CD4-positive, CD25-positive, alpha-beta regulatory T cell (primary cell): Measurements from ENCODE around the gene CHKA. TPM values are rescaled to one million over a fixed set of nuclear protein-coding genes. Genes with fewer than 3 reads are reported as not detected.
A peak's percentile ranks its signal among the peaks of the same experiment; 100 is the strongest.

Source experiments
- ATAC-seq, 2 donors: fragments of 150-1000 bp; cut with Tn5 transposase; one replicate each; pipeline ENCODE4 v1.10.0; 2021; ENCODE audit warnings: low read depth in 2 of 2, moderate number of reproducible peaks in 2 of 2, moderate library complexity in 1 of 2
- DNase-seq, 3 donors: peaks; one replicate each; pipeline versions ENCODE4 v3.0.0 to v3.0.0-alpha.2; 2012 to 2022; ENCODE audit warnings: mixed read lengths in 1 of 3
- H3K27ac ChIP-seq: one replicate; pipeline ENCODE4 v1.7.0; 2013; ENCODE audit warnings: mild to moderate bottlenecking, low read length; ENCODE audit not compliant: insufficient read depth, poor library complexity, severe bottlenecking
- H3K27me3 ChIP-seq: one replicate; pipeline ENCODE4 v1.7.0; 2013; ENCODE audit warnings: low read length; ENCODE audit not compliant: control insufficient read depth, insufficient read depth
- H3K36me3 ChIP-seq: one replicate; pipeline ENCODE4 v1.7.0; 2013; ENCODE audit warnings: mild to moderate bottlenecking, low read length, moderate library complexity; ENCODE audit not compliant: control insufficient read depth, insufficient read depth
- H3K4me1 ChIP-seq: 2 replicates; pipeline ENCODE4 v1.7.0; 2013; ENCODE audit warnings: mild to moderate bottlenecking, low read length; ENCODE audit not compliant: insufficient read depth, control insufficient read depth, poor library complexity, severe bottlenecking
- H3K4me3 ChIP-seq: one replicate; pipeline ENCODE4 v1.7.0; 2013; ENCODE audit warnings: low read depth, mild to moderate bottlenecking, low read length, moderate library complexity
- H3K9me3 ChIP-seq, 2 experiments: 1 replicate in 1 of 2; 2 replicates in 1 of 2; pipeline ENCODE4 v1.7.0; 2013; ENCODE audit warnings: low read length in 2 of 2, mild to moderate bottlenecking in 1 of 2, moderate library complexity in 1 of 2; ENCODE audit not compliant: control insufficient read depth in 2 of 2
- H3K27ac Mint-ChIP-seq, 3 donors: one replicate each; pipeline ENCODE4 v1.8.0; 2020 to 2022; ENCODE audit warnings: mild to moderate bottlenecking in 3 of 3, mixed read lengths in 3 of 3, moderate library complexity in 2 of 3
- H3K27me3 Mint-ChIP-seq: one replicate; pipeline ENCODE4 v1.8.0; 2022; ENCODE audit warnings: mild to moderate bottlenecking, mixed read lengths
- H3K36me3 Mint-ChIP-seq: one replicate; pipeline ENCODE4 v1.8.0; 2020; ENCODE audit warnings: mixed read lengths
- H3K4me1 Mint-ChIP-seq, 4 donors: one replicate each; pipeline ENCODE4 v1.8.0; 2020 to 2022; ENCODE audit warnings: mixed read lengths in 4 of 4, mild to moderate bottlenecking in 1 of 4
- H3K4me3 Mint-ChIP-seq, 4 donors: one replicate each; pipeline ENCODE4 v1.8.0; 2020 to 2022; ENCODE audit warnings: mild to moderate bottlenecking in 4 of 4, mixed read lengths in 4 of 4, moderate library complexity in 3 of 4
- H3K9me3 Mint-ChIP-seq, 7 donors: one replicate each; pipeline ENCODE4 v1.8.0; 2020 to 2022; ENCODE audit warnings: mixed read lengths in 7 of 7, mild to moderate bottlenecking in 3 of 7, moderate library complexity in 2 of 7
- polyA plus RNA-seq, 4 donors: library from polyadenylated mRNA; unstranded; fragments of 300-500 nt; fragmentation: Illumina TruSeq; gene quantifications; one replicate each; pipeline ENCODE4 v1.2.3, GENCODE V29; 2021
- total RNA-seq: library from RNA; stranded (reverse); gene quantifications from one replicate; pipeline ENCODE4 v1.2.3, GENCODE V29; 2022

Gene CHKA
- total and polyA plus RNA-seq, 5 donors from 2014 or later: 0.76 to 8.1 (median 1.2) TPM

GRCh38 chr11:68130121-68130520 is 8.9 kb upstream of the CHKA start:
- H3K9me3 Mint-ChIP-seq: peaks cover 0 to 11% (median 2%) of the 10 kb centered on the region in 7 donors
- no peaks in the 10 kb centered on the region for H3K9me3 ChIP-seq
- DNase-seq (no peak), ATAC-seq (no peak)
- peaks cover 8% of the 10 kb centered on the region for H3K27me3 ChIP-seq
- H3K27me3 Mint-ChIP-seq: peaks cover 32% of the 10 kb centered on the region
- H3K27ac Mint-ChIP-seq: no peak overlapping the region
- H3K4me1 Mint-ChIP-seq: peaks cover 0 to 11% (median 2%) of the 10 kb centered on the region in 4 donors
- H3K4me1 ChIP-seq: no peaks in the 10 kb centered on the region
- no peaks in the 10 kb centered on the region for H3K36me3 ChIP-seq
- H3K4me3 ChIP-seq: no peak overlapping the region
- no peak overlapping the region for H3K27ac ChIP-seq
- no peak overlapping the region for H3K4me3 Mint-ChIP-seq
- H3K36me3 Mint-ChIP-seq: no peaks in the 10 kb centered on the region

- H3K27me3 ChIP-seq: peaks cover 8% of the 10 kb centered on the region
- Mint-ChIP-seq H3K27ac (no peak overlapping the region), H3K36me3 (no peaks in the 10 kb centered on the region), H3K4me1 (peaks cover 0 to 10% (median under 1%) of the 10 kb centered on the region in 4 donors), H3K4me3 (no peak overlapping the region), H3K9me3 (peaks cover 0 to 10% (median 2%) of the 10 kb centered on the region in 7 donors), H3K27me3 (peaks cover 32% of the 10 kb centered on the region)
- no peak for ATAC-seq
- DNase-seq: no peak
- no peak overlapping the region for H3K27ac ChIP-seq
- H3K4me1 ChIP-seq: no peaks in the 10 kb centered on the region
- no peak overlapping the region for H3K4me3 ChIP-seq
- H3K9me3 ChIP-seq: no peaks in the 10 kb centered on the region
- no peaks in the 10 kb centered on the region for H3K36me3 ChIP-seq
These were observed 7.6 kb upstream of the CHKA start for GRCh38 chr11:68128682-68129327.

- Histone ChIP-seq H3K9me3 (no peaks in the 10 kb centered on the region), H3K4me3 (no peak overlapping the region), H3K27me3 (peaks cover 8% of the 10 kb centered on the region), H3K4me1 (no peaks in the 10 kb centered on the region), H3K27ac (no peak overlapping the region), H3K36me3 (no peaks in the 10 kb centered on the region)
- peaks cover 32% of the 10 kb centered on the region for H3K27me3 Mint-ChIP-seq
- ATAC-seq (no peak), DNase-seq (no peak)
- no peak overlapping the region for H3K4me3 Mint-ChIP-seq
- no peak overlapping the region for H3K27ac Mint-ChIP-seq
- peaks cover 0 to 9% (median under 1%) of the 10 kb centered on the region in 4 donors for H3K4me1 Mint-ChIP-seq
- H3K9me3 Mint-ChIP-seq: peaks cover 0 to 8% (median 2%) of the 10 kb centered on the region in 7 donors
- no peaks in the 10 kb centered on the region for H3K36me3 Mint-ChIP-seq
These were observed 6.8 kb upstream of the CHKA start for GRCh38 chr11:68127714-68128681.

GRCh38 chr11:68125164-68125563 is 4.0 kb upstream of the CHKA start:
- Histone ChIP-seq H3K4me1 (peaks cover 8% of the 10 kb centered on the region), H3K36me3 (no peaks in the 10 kb centered on the region), H3K4me3 (no peak overlapping the region), H3K27me3 (peaks cover 8% of the 10 kb centered on the region), H3K27ac (no peak overlapping the region), H3K9me3 (no peaks in the 10 kb centered on the region)
- Mint-ChIP-seq H3K27ac (no peak overlapping the region), H3K36me3 (no peaks in the 10 kb centered on the region), H3K9me3 (peaks cover 0 to 1% (median 0%) of the 10 kb centered on the region in 7 donors), H3K4me3 (no peak overlapping the region), H3K4me1 (peaks cover 3 to 12% (median 5%) of the 10 kb centered on the region in 4 donors), H3K27me3 (peaks cover 30% of the 10 kb centered on the region)
- no peak for DNase-seq
- ATAC-seq: no peak

GRCh38 chr11:68122936-68123539 is 1.9 kb upstream of the CHKA start:
- peaks cover 2 to 16% (median 7%) of the 10 kb centered on the region in 4 donors for H3K4me1 Mint-ChIP-seq
- ATAC-seq (no peak), DNase-seq (no peak)
- Histone ChIP-seq H3K27me3 (no peaks in the 10 kb centered on the region), H3K9me3 (no peaks in the 10 kb centered on the region), H3K36me3 (no peaks in the 10 kb centered on the region), H3K27ac (no peak overlapping the region), H3K4me1 (peaks cover 8% of the 10 kb centered on the region), H3K4me3 (no peak overlapping the region)
- H3K27ac Mint-ChIP-seq: peak overlapping the region in 1 of 3 donors; percentile 75
- H3K27me3 Mint-ChIP-seq: peaks cover 18% of the 10 kb centered on the region
- H3K36me3 Mint-ChIP-seq: no peaks in the 10 kb centered on the region
- peak overlapping the region; percentile 30 to 78 (median 54) for H3K4me3 Mint-ChIP-seq
- peaks cover 0 to 2% (median 0%) of the 10 kb centered on the region in 7 donors for H3K9me3 Mint-ChIP-seq

GRCh38 chr11:68120273-68121066 is 718 bp downstream of the CHKA start:
- Mint-ChIP-seq H3K4me3 (peak overlapping the region; percentile 78 to 93 (median 87)), H3K27ac (peak overlapping the region; percentile 5 to 90 (median 60)), H3K4me1 (peaks cover 2 to 16% (median 7%) of the 10 kb centered on the region in 4 donors)

More at GRCh38 chr11:68120273-68121066, 718 bp downstream of the CHKA start:
- Histone ChIP-seq H3K27me3 (no peaks in the 10 kb centered on the region), H3K27ac (no peak overlapping the region), H3K4me3 (peak overlapping the region; percentile 64), H3K36me3 (no peaks in the 10 kb centered on the region), H3K9me3 (no peaks in the 10 kb centered on the region), H3K4me1 (peaks cover 8% of the 10 kb centered on the region)
- Mint-ChIP-seq H3K36me3 (no peaks in the 10 kb centered on the region), H3K9me3 (peaks cover 0 to 2% (median 0%) of the 10 kb centered on the region in 7 donors), H3K27me3 (peaks cover 5% of the 10 kb centered on the region)
- peak; percentile 35 to 65 (median 54) for DNase-seq
- peak; percentile 18 to 26 for ATAC-seq
